ENCODE results near the gene BCAP31.

BCAP31 gene

DNA sequence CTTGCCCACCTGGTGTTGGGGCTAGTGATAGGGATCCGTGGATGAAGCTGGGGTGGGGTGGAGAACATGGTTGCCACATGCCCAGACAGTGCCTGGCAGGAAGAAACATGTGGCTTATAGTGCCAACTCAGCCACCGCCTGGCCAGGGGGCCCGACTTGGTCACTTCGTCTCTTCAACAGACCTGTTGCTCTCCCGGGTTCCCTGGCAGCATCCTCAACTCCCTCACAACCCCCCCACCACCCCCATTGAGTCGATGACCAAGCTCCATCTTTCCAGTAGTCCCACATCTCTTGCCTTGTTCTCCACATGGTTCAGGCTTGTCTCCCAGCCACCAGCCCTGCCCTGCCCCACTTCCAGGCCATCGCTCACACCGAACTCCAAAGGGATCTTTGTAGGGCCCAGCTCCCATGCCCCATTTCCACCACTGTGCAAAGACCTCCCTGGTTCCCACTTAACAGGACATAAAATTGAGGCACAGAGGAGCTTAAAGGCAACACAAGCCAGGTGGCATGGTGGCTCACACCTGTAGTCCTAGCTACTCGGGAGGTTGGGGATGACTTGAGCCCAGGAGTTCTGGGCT, 58.4 kb downstream of the BCAP31 start:
- FAIRE-seq (no peak), DNase-seq (ENCODE audit: insufficient read length, low spot score) (no peak)

DNA sequence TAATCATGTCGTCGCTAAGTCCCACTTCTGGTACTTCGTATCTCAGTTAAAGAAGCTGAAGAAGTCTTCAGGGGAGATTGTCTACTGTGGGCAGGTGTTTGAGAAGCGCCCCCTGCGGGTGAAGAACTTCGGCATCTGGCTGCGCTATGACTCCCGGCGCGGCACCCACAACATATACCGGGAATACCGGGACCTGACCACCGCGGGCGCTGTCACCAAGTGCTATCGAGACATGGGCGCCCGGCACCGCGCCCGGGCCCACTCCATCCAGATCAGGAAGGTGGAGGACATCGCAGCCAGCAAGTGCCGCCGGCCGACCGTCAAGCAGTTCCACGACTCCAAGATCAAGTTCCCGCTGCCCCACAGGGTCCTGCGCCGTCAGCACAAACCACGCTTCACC, 61.9 kb downstream of the BCAP31 start:
- DNase-seq (ENCODE audit: insufficient read length, low spot score) = no peak

GRCh38 chrX:153659268-153659667, 64.9 kb downstream of the BCAP31 start:
- FAIRE-seq = no peak
- DNase-seq (ENCODE audit: insufficient read length, low spot score) = no peak

More for the DNA sequence above, 61.9 kb downstream of the BCAP31 start:
- FAIRE-seq = no peak

- no peak for DNase-seq (ENCODE audit: insufficient read length, low spot score)
- FAIRE-seq = no peak
These were observed 67.0 kb downstream of the BCAP31 start for GRCh38 chrX:153657161-153657560.

DNA sequence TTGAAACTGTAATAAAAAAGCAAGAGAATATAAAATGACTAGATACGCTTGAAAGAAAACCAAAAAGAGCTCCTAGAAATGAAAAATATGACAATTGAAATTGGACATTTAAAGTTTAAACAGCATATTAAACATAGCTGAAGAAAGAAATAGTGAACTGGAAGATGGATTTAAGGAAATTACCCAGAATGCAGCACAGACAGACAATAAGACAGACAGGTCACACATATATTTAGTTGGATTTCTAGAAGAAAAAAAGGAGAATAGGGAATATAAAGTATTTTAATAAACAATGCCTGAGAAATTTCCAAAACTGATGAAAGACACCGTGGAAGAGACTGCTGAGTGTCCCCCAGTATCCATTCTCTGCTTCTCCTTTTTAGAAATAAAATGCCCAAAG, 70.6 kb downstream of the BCAP31 start:
- DNase-seq (ENCODE audit: insufficient read length, low spot score) (no peak), FAIRE-seq (no peak)

DNA sequence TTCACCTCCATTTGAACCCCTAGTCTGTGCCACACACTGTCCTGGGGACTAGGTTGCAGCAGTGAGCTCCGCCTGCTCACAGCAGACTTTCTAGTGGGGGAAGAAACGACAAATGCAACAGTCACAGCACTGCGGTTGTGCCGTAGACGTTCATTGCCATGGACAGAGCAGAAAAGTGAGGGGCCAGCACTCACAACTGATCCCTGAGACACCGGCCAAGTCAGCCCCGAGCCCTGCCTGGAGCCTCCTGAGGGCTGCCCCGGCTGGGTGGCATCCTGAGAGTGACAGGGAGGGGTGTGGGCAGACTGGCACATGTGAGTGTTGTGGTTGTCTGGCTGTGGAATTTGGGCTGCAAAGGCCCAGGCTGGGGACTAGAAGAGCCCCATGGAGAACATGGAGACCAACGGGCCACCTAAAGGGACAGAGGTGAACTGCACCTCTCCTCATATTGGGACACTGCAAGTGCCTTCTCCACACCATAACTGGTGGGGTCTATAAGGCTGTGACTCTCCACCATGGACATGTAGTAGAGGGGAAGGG, 72.6 kb downstream of the BCAP31 start:
- FAIRE-seq = no peak
- DNase-seq (ENCODE audit: insufficient read length, low spot score) = no peak

DNA sequence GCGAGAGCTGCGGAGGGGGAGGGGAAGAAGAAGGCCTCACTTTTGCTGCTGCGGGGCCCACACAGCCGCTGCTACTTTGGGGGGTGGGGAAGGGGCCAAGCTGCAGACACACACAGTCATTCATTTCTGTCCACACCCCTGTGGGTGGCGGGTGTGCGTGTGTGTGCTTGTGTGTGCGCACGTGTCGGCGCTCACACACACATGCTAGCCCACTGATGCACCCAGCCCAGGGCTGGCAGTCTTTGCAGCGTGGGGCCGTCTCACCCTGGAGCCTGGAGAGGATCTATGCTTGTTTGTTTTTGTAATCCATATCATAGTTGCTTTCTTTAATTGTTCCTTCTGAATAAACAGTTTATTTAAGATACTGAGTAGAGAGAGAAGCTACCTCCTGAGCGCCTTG, 73.2 kb downstream of the BCAP31 start:
- no peak for FAIRE-seq
- DNase-seq (ENCODE audit: insufficient read length, low spot score) = no peak

Data from HTR-8/SVneo (cell line).